GM23338 (cell line): ENCODE measurements around the gene C1orf185. TPM values are rescaled to one million over a fixed set of nuclear protein-coding genes. Genes with fewer than 3 reads are reported as not detected.

ENCODE experiments used
- ATAC-seq: fragments of 200-7000 bp; cut with Tn5 transposase; 3 replicates; pipeline ENCODE4 v1.9.1; 2020
- DNase-seq: peaks from one replicate; pipeline ENCODE4 v3.0.0-alpha.2; 2015; ENCODE audit warnings: low spot score
- H2AFZ ChIP-seq: fragments of 200-600 bp; sonication (generic); 2 replicates; pipeline ENCODE4 v1.8.0; 2016; ENCODE audit warnings: antibody characterized with exemption, mild to moderate bottlenecking, moderate library complexity
- H3F3A ChIP-seq: fragments of 200-600 bp; sonication (generic); replicated peaks from 2 replicates; pipeline ENCODE4 v1.8.0; 2017; ENCODE audit warnings: antibody characterized with exemption, mixed run types, low read depth
- H3K27ac ChIP-seq: fragments of 200-600 bp; sonication (generic); 2 replicates; pipeline ENCODE4 v1.6.1; 2016; ENCODE audit warnings: low read depth
- H3K27me3 ChIP-seq: fragments of 200-600 bp; sonication (generic); 2 replicates; pipeline ENCODE4 v1.8.0; 2016; ENCODE audit warnings: mild to moderate bottlenecking, mixed run types, moderate library complexity; ENCODE audit not compliant: insufficient read depth
- H3K36me3 ChIP-seq: fragments of 200-600 bp; sonication (generic); 2 replicates; pipeline ENCODE4 v1.8.0; 2016; ENCODE audit warnings: mild to moderate bottlenecking; ENCODE audit not compliant: insufficient read depth
- H3K4me1 ChIP-seq: fragments of 200-600 bp; sonication (generic); 2 replicates; pipeline ENCODE4 v1.8.0; 2016; ENCODE audit warnings: mild to moderate bottlenecking, moderate library complexity; ENCODE audit not compliant: insufficient read depth
- H3K4me2 ChIP-seq: fragments of 200-600 bp; sonication (generic); 2 replicates; pipeline ENCODE4 v1.7.1; 2017; ENCODE audit warnings: mixed run types
- H3K4me3 ChIP-seq: fragments of 200-600 bp; sonication (generic); 2 replicates; pipeline ENCODE4 v1.6.1; 2016; ENCODE audit warnings: mixed run types
- H3K79me2 ChIP-seq: fragments of 200-600 bp; sonication (generic); replicated peaks from 2 replicates; pipeline ENCODE4 v1.8.0; 2017; ENCODE audit warnings: mild to moderate bottlenecking; ENCODE audit not compliant: insufficient read depth
- H3K9me2 ChIP-seq: fragments of 200-600 bp; sonication (generic); 2 replicates; pipeline ENCODE4 v1.8.0; 2017; ENCODE audit not compliant: insufficient read depth
- H4K20me1 ChIP-seq: fragments of 200-600 bp; sonication (generic); replicated peaks from 2 replicates; pipeline ENCODE4 v1.8.0; 2017; ENCODE audit warnings: mild to moderate bottlenecking; ENCODE audit not compliant: insufficient read depth
- H3K27ac Mint-ChIP-seq: 2 replicates; pipeline ENCODE4 v1.8.0; 2020; ENCODE audit warnings: inconsistent platforms, mild to moderate bottlenecking, moderate library complexity, mixed read lengths
- H3K27me3 Mint-ChIP-seq: 3 replicates; pipeline ENCODE4 v1.8.0; 2022; ENCODE audit warnings: low read depth, mild to moderate bottlenecking, moderate library complexity, mixed read lengths, inconsistent platforms; ENCODE audit not compliant: insufficient read depth, poor library complexity
- H3K36me3 Mint-ChIP-seq: 3 replicates; pipeline ENCODE4 v1.8.0; 2021; ENCODE audit warnings: low read depth, mild to moderate bottlenecking, inconsistent platforms, moderate library complexity, mixed read lengths
- H3K4me1 Mint-ChIP-seq: 3 replicates; pipeline ENCODE4 v1.8.0; 2020; ENCODE audit warnings: mild to moderate bottlenecking, inconsistent platforms, mixed read lengths
- H3K4me3 Mint-ChIP-seq: 3 replicates; pipeline ENCODE4 v1.8.0; 2021; ENCODE audit warnings: moderate library complexity, mild to moderate bottlenecking, inconsistent platforms, mixed read lengths
- H3K9me3 Mint-ChIP-seq: 3 replicates; pipeline ENCODE4 v1.8.0; 2020; ENCODE audit warnings: moderate library complexity, mild to moderate bottlenecking, inconsistent platforms, mixed read lengths
- CREB1 ChIP-seq: fragments of 250-450 bp; sonication (Bioruptor Pico); IDR thresholded peaks from 2 replicates; pipeline ENCODE4 v1.5.0; 2020; ENCODE audit warnings: low read depth, mild to moderate bottlenecking, moderate library complexity
- EZH2 ChIP-seq: fragments of 200-600 bp; sonication (generic); IDR thresholded peaks from one replicate; pipeline ENCODE4 v1.8.0; 2017; ENCODE audit warnings: antibody characterized with exemption, mild to moderate bottlenecking, low read depth; ENCODE audit not compliant: unreplicated experiment
- EZH2phosphoT487 ChIP-seq: fragments of 200-600 bp; sonication (generic); IDR thresholded peaks from one replicate; pipeline ENCODE4 v1.8.1; 2018; ENCODE audit warnings: antibody characterized with exemption; ENCODE audit not compliant: unreplicated experiment
- JUNB ChIP-seq: IDR thresholded peaks from one replicate; pipeline ENCODE4 v1.6.1; 2016; ENCODE audit warnings: antibody characterized with exemption; ENCODE audit not compliant: unreplicated experiment
- NANOG ChIP-seq: IDR thresholded peaks from 2 replicates; pipeline ENCODE4 v1.6.1; 2016; ENCODE audit warnings: antibody characterized with exemption, borderline replicate concordance
- POLR2AphosphoS5 ChIP-seq: IDR thresholded peaks from 2 replicates; pipeline ENCODE4 v1.6.1; 2016; ENCODE audit warnings: antibody characterized with exemption, low read depth
- STAT1 ChIP-seq: IDR thresholded peaks from one replicate; pipeline ENCODE4 v1.6.1; 2016; ENCODE audit warnings: antibody characterized with exemption; ENCODE audit not compliant: unreplicated experiment
- ZNF114 ChIP-seq: fragments of 250-450 bp; sonication (Bioruptor Pico); IDR thresholded peaks from 2 replicates; pipeline ENCODE4 v1.5.0; 2020; ENCODE audit warnings: mild to moderate bottlenecking, moderate library complexity
- ZNF331 ChIP-seq: fragments of 250-450 bp; sonication (Bioruptor Pico); IDR thresholded peaks from 2 replicates; pipeline ENCODE4 v1.5.0; 2020; ENCODE audit warnings: low read depth, mild to moderate bottlenecking, moderate library complexity
- polyA plus RNA-seq: library from polyadenylated mRNA; unstranded; fragments of >200 nt; fragmentation: Nextera tagmentation; extraction: Ambion mirVana; gene quantifications from 2 replicates; pipeline ENCODE4 v1.2.1, GENCODE V29; 2016
- total RNA-seq: library from RNA; depleted of rRNA; stranded (reverse); fragments of >200 nt; shearing (Covaris generic); gene quantifications from 2 replicates; pipeline ENCODE4 v1.2.3, GENCODE V29; 2014
- TF ChIP-seq, protein P1 (sequence below): IDR thresholded peaks from 2 replicates; pipeline ENCODE4 v1.6.1; 2016; ENCODE audit warnings: antibody characterized with exemption
- TF ChIP-seq, protein P2 (sequence below): fragments of 250-450 bp; sonication (Bioruptor Pico); IDR thresholded peaks from 2 replicates; pipeline ENCODE4 v1.5.0; 2020; ENCODE audit warnings: mild to moderate bottlenecking, moderate library complexity
- TF ChIP-seq, protein P3 (sequence below): IDR thresholded peaks from one replicate; pipeline ENCODE4 v1.6.1; 2018; ENCODE audit warnings: antibody characterized with exemption; ENCODE audit not compliant: unreplicated experiment
- TF ChIP-seq, protein P4 (sequence below), 2 experiments: fragments of 200-600 bp in 1 of 2; sonication (generic) in 1 of 2; conservative IDR thresholded peaks; 2 replicates each; pipeline versions ENCODE4 v1.5.1 to v1.6.1; 2016 to 2017; ENCODE audit warnings: antibody characterized with exemption in 2 of 2, low read depth in 2 of 2, mild to moderate bottlenecking in 2 of 2, moderate library complexity in 1 of 2

The C1orf185 gene
- total and polyA plus RNA-seq, 2 experiments from 2014 or later: not detected

DNA sequence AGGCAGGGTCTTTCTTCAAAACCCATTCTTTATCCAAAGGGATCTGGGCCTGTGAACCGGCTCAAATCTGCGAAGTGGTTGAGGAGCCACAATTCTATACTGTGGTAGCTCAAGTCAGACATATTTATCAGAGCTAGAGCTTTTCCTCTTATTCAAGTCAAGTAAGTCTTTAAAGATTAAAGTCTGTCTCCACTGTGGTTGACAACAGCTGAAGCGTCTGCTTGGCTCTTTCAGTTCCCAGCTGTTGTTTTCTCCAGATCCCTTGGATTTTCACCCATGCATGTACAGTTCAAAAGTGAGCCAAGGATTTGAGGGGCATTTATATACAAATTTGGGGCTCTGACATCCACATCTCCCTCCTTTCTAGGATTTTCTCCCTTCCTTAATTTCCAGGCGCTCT is 66.9 kb downstream of the C1orf185 start:
- DNase-seq: no peak
- H3K36me3 Mint-ChIP-seq: no peaks in the 10 kb centered on the region

More for the DNA sequence above, 66.9 kb downstream of the C1orf185 start:
- H2AFZ ChIP-seq: no peak overlapping the region
- no peak for ATAC-seq
- no peaks in the 10 kb centered on the region for H3K4me1 Mint-ChIP-seq
- H3K27me3 Mint-ChIP-seq: no peaks in the 10 kb centered on the region
- H3F3A ChIP-seq: no peaks in the 10 kb centered on the region
- H3K27ac ChIP-seq: no peak overlapping the region
- H3K79me2 ChIP-seq: no peaks in the 10 kb centered on the region
- H3K4me3 ChIP-seq: no peak overlapping the region
- no peaks in the 10 kb centered on the region for H3K9me3 Mint-ChIP-seq
- no peaks in the 10 kb centered on the region for H3K27me3 ChIP-seq
- H3K4me2 ChIP-seq: no peak overlapping the region
- TF ChIP-seq NANOG (no peak), EZH2 (no peak), STAT1 (no peak), JUNB (no peak), CREB1 (no peak), ZNF114 (CRISPR knock-in tag) (no peak), POLR2AphosphoS5 (no peak), EZH2phosphoT487 (no peak), ZNF331 (CRISPR knock-in tag) (no peak)
- TF ChIP-seq, protein P1, sequence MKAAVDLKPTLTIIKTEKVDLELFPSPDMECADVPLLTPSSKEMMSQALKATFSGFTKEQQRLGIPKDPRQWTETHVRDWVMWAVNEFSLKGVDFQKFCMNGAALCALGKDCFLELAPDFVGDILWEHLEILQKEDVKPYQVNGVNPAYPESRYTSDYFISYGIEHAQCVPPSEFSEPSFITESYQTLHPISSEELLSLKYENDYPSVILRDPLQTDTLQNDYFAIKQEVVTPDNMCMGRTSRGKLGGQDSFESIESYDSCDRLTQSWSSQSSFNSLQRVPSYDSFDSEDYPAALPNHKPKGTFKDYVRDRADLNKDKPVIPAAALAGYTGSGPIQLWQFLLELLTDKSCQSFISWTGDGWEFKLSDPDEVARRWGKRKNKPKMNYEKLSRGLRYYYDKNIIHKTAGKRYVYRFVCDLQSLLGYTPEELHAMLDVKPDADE: no peak
- TF ChIP-seq, protein P2, sequence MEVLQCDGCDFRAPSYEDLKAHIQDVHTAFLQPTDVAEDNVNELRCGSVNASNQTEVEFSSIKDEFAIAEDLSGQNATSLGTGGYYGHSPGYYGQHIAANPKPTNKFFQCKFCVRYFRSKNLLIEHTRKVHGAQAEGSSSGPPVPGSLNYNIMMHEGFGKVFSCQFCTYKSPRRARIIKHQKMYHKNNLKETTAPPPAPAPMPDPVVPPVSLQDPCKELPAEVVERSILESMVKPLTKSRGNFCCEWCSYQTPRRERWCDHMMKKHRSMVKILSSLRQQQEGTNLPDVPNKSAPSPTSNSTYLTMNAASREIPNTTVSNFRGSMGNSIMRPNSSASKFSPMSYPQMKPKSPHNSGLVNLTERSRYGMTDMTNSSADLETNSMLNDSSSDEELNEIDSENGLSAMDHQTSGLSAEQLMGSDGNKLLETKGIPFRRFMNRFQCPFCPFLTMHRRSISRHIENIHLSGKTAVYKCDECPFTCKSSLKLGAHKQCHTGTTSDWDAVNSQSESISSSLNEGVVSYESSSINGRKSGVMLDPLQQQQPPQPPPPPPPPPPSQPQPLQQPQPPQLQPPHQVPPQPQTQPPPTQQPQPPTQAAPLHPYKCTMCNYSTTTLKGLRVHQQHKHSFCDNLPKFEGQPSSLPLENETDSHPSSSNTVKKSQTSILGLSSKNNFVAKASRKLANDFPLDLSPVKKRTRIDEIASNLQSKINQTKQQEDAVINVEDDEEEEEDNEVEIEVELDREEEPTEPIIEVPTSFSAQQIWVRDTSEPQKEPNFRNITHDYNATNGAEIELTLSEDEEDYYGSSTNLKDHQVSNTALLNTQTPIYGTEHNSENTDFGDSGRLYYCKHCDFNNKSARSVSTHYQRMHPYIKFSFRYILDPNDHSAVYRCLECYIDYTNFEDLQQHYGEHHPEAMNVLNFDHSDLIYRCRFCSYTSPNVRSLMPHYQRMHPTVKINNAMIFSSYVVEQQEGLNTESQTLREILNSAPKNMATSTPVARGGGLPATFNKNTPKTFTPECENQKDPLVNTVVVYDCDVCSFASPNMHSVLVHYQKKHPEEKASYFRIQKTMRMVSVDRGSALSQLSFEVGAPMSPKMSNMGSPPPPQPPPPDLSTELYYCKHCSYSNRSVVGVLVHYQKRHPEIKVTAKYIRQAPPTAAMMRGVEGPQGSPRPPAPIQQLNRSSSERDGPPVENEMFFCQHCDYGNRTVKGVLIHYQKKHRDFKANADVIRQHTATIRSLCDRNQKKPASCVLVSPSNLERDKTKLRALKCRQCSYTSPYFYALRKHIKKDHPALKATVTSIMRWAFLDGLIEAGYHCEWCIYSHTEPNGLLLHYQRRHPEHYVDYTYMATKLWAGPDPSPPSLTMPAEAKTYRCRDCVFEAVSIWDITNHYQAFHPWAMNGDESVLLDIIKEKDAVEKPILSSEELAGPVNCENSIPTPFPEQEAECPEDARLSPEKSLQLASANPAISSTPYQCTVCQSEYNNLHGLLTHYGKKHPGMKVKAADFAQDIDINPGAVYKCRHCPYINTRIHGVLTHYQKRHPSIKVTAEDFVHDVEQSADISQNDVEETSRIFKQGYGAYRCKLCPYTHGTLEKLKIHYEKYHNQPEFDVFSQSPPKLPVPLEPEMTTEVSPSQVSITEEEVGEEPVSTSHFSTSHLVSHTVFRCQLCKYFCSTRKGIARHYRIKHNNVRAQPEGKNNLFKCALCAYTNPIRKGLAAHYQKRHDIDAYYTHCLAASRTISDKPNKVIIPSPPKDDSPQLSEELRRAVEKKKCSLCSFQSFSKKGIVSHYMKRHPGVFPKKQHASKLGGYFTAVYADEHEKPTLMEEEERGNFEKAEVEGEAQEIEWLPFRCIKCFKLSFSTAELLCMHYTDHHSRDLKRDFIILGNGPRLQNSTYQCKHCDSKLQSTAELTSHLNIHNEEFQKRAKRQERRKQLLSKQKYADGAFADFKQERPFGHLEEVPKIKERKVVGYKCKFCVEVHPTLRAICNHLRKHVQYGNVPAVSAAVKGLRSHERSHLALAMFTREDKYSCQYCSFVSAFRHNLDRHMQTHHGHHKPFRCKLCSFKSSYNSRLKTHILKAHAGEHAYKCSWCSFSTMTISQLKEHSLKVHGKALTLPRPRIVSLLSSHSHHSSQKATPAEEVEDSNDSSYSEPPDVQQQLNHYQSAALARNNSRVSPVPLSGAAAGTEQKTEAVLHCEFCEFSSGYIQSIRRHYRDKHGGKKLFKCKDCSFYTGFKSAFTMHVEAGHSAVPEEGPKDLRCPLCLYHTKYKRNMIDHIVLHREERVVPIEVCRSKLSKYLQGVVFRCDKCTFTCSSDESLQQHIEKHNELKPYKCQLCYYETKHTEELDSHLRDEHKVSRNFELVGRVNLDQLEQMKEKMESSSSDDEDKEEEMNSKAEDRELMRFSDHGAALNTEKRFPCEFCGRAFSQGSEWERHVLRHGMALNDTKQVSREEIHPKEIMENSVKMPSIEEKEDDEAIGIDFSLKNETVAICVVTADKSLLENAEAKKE (CRISPR knock-in tag): no peak
- TF ChIP-seq, protein P3, sequence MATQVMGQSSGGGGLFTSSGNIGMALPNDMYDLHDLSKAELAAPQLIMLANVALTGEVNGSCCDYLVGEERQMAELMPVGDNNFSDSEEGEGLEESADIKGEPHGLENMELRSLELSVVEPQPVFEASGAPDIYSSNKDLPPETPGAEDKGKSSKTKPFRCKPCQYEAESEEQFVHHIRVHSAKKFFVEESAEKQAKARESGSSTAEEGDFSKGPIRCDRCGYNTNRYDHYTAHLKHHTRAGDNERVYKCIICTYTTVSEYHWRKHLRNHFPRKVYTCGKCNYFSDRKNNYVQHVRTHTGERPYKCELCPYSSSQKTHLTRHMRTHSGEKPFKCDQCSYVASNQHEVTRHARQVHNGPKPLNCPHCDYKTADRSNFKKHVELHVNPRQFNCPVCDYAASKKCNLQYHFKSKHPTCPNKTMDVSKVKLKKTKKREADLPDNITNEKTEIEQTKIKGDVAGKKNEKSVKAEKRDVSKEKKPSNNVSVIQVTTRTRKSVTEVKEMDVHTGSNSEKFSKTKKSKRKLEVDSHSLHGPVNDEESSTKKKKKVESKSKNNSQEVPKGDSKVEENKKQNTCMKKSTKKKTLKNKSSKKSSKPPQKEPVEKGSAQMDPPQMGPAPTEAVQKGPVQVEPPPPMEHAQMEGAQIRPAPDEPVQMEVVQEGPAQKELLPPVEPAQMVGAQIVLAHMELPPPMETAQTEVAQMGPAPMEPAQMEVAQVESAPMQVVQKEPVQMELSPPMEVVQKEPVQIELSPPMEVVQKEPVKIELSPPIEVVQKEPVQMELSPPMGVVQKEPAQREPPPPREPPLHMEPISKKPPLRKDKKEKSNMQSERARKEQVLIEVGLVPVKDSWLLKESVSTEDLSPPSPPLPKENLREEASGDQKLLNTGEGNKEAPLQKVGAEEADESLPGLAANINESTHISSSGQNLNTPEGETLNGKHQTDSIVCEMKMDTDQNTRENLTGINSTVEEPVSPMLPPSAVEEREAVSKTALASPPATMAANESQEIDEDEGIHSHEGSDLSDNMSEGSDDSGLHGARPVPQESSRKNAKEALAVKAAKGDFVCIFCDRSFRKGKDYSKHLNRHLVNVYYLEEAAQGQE: no peak
- TF ChIP-seq, protein P4, sequence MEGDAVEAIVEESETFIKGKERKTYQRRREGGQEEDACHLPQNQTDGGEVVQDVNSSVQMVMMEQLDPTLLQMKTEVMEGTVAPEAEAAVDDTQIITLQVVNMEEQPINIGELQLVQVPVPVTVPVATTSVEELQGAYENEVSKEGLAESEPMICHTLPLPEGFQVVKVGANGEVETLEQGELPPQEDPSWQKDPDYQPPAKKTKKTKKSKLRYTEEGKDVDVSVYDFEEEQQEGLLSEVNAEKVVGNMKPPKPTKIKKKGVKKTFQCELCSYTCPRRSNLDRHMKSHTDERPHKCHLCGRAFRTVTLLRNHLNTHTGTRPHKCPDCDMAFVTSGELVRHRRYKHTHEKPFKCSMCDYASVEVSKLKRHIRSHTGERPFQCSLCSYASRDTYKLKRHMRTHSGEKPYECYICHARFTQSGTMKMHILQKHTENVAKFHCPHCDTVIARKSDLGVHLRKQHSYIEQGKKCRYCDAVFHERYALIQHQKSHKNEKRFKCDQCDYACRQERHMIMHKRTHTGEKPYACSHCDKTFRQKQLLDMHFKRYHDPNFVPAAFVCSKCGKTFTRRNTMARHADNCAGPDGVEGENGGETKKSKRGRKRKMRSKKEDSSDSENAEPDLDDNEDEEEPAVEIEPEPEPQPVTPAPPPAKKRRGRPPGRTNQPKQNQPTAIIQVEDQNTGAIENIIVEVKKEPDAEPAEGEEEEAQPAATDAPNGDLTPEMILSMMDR (conservative IDR thresholded peaks at IDR 0.05; ENCODE audit: low read depth in 2 of 2): no peak
- H3K9me2 ChIP-seq: no peaks in the 10 kb centered on the region
- H3K27ac Mint-ChIP-seq: no peak overlapping the region
- no peak overlapping the region for H3K4me3 Mint-ChIP-seq
- no peaks in the 10 kb centered on the region for H4K20me1 ChIP-seq
- no peaks in the 10 kb centered on the region for H3K36me3 ChIP-seq
- H3K4me1 ChIP-seq: no peaks in the 10 kb centered on the region
